Measurements from ENCODE around the gene PSME1.
A peak's percentile ranks its signal among the peaks of the same experiment; 100 is the strongest.

Gene PSME1

GRCh38 chr14:24149302-24149969 lies 13.4 kb downstream of the PSME1 start:
- DNase-seq = no peak

GRCh38 chr14:24150061-24150460 lies 14.1 kb downstream of the PSME1 start:
- no peak for DNase-seq

- no peak for DNase-seq
Observed at GRCh38 chr14:24150567-24150966, 14.6 kb downstream of the PSME1 start.

- DNase-seq = no peak
Observed at GRCh38 chr14:24150993-24151392, 15.0 kb downstream of the PSME1 start.

GRCh38 chr14:24151404-24152080 lies 15.5 kb downstream of the PSME1 start:
- no peak for DNase-seq

GRCh38 chr14:24155100-24155499 lies 19.1 kb downstream of the PSME1 start:
- DNase-seq = no peak

GRCh38 chr14:24156840-24157239 lies 20.8 kb downstream of the PSME1 start:
- DNase-seq = no peak

- no peak for DNase-seq
Observed at GRCh38 chr14:24157331-24157730, 21.3 kb downstream of the PSME1 start.

- DNase-seq = no peak
Observed at GRCh38 chr14:24159777-24160498, 23.9 kb downstream of the PSME1 start.

- no peak for DNase-seq
Observed at GRCh38 chr14:24160499-24160849, 24.5 kb downstream of the PSME1 start.

- DNase-seq = peak; percentile 98
Observed at GRCh38 chr14:24160850-24161804, 25.1 kb downstream of the PSME1 start, which contains the start of gene IRF9. IRF9 (plus strand) TSS chr14:24161265; CDS start chr14:24162145, 880 bp downstream.

GRCh38 chr14:24162093-24162492 lies 26.1 kb downstream of the PSME1 start:
- no peak for DNase-seq

GRCh38 chr14:24164518-24164991 lies 28.6 kb downstream of the PSME1 start:
- DNase-seq = no peak

GRCh38 chr14:24165785-24166184 lies 29.8 kb downstream of the PSME1 start:
- no peak for DNase-seq

- no peak for DNase-seq
Observed at GRCh38 chr14:24167469-24168114, 31.6 kb downstream of the PSME1 start.

GRCh38 chr14:24171422-24172260 lies 35.6 kb downstream of the PSME1 start, which contains the start of gene REC8:
REC8 (plus strand) TSS chr14:24172080; CDS start chr14:24172553, 473 bp downstream.
- peak; percentile 73 for DNase-seq

GRCh38 chr14:24172261-24172860 lies 36.4 kb downstream of the PSME1 start:
- DNase-seq = no peak

- no peak for DNase-seq
Observed at GRCh38 chr14:24172871-24173281, 36.9 kb downstream of the PSME1 start.

GRCh38 chr14:24176599-24176998 lies 40.6 kb downstream of the PSME1 start:
- no peak for DNase-seq

- DNase-seq = no peak
Observed at GRCh38 chr14:24177041-24177825, 41.2 kb downstream of the PSME1 start.
